ENCODE data around the gene SNX5.

SNX5 gene

GRCh38 chr20:17968366-17969277 lies at the start of gene SNX5, which contains the start of gene MGME1:
Gene SNX5, minus strand, starts transcription at chr20:17968794. Its CDS starts 369 bp downstream, at chr20:17968425.
Gene MGME1, plus strand, starts transcription at chr20:17969018. Its CDS starts 842 bp downstream, at chr20:17969860.
- DNase-seq (ENCODE audit: low read depth) = peak; percentile 92

GRCh38 chr20:18018100-18018499 lies 49.5 kb upstream of the SNX5 start:
- DNase-seq (ENCODE audit: low read depth) = no peak

DNA sequence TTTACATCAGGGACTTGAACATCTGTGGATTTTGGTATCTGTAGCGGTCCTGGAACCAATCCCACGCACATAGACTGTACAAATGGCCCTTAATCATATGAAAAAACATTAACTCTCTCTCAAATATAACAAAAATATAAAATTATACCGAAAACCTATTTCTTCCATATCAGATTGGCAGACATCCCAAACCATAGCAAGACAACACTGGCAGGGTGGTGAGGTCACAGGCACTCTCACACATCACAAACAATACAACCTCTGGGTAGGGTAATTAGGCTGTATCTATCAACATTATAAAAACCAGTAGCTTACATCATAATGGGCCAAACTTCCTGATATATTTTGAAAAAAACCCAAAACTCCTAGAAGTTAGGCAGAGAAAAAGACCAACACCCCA lies 48.2 kb upstream of the SNX5 start:
- DNase-seq (ENCODE audit: low read depth) = no peak

DNA sequence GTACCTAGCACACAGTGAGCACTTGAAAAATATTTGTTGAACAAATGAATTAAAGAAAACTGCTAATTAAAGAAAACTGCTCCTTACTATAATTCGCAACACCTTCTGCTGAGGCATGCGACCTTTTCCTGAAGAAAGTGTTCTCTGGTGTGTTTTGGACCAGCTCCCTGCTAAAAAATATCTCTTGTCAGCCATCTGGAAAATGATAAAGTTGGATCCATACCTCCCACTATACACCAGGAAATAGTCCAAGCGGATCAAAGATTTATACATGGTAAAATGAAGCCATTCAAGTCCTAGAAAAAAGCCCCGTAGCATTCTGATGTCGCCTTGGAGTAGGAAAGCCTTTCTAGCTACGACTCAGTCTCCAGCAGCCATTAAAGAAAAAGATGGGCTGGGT lies 45.8 kb upstream of the SNX5 start:
- DNase-seq (ENCODE audit: low read depth) = no peak

GRCh38 chr20:18012901-18013300 lies 44.3 kb upstream of the SNX5 start:
- DNase-seq (ENCODE audit: low read depth) = no peak

- DNase-seq (ENCODE audit: low read depth) = no peak
These were observed 43.5 kb upstream of the SNX5 start for GRCh38 chr20:18011951-18012645.

- no peak for DNase-seq (ENCODE audit: low read depth)
These were observed 42.9 kb upstream of the SNX5 start for GRCh38 chr20:18011482-18011881.

GRCh38 chr20:18009116-18009515 lies 40.5 kb upstream of the SNX5 start:
- no peak for DNase-seq (ENCODE audit: low read depth)

DNA sequence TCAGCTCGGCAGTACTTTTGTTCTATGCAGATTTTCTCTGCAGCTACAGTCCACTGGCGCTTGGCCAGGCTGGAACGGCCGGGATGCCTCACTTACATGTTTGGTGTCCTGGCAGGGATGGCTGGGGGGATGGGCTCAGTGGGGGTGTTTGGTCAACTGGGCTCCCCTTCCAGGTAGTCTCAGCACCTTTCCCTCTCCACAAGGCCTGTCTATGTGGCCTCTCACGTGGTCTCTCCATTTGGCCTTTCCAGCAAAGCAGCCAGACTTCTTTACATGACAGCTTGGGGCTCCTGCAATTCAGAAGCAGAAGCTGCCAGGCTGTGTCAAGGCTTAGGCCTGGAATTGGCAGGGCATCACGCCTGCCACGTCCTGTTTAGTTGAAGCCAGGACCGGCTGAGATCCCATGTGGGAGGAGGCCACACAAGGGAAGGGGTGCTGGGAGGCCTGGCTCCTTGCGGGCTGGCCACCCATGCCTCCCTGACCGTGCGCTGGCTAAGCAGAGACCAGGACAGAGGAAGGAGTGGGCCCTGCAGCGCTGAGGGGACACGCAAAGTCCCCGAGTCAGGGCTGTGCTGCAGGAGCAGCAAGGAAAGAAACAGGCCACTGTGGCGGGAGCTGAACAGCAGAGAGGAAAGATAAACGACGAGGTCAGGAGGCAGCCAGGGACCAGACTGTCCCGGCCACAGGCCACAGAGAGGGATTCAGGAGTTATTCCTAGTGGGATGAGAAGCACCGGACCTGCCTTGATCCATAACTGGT lies 39.1 kb upstream of the SNX5 start:
- no peak for DNase-seq (ENCODE audit: low read depth)

DNA sequence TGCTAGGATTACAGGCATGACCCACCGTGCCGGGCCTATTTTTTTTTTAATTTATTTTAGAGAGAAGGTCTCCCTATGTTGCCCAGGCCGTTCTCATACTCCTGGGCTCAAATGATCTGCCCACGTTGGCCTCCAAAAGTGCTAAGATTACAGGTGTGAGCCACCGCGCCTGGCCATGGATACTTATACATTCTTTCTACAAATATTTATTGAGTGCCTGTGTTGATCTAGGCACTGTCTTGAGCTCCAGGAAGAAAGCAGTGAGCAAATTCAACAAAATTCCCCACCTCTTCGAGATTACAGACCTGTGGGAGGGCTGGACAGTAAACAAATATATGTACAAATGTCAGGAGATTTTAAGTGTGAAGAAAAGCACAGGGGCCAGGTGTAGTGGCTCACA lies 38.1 kb upstream of the SNX5 start:
- DNase-seq (ENCODE audit: low read depth) = no peak

- no peak for DNase-seq (ENCODE audit: low read depth)
These were observed 37.4 kb upstream of the SNX5 start for GRCh38 chr20:18005990-18006364.

DNA sequence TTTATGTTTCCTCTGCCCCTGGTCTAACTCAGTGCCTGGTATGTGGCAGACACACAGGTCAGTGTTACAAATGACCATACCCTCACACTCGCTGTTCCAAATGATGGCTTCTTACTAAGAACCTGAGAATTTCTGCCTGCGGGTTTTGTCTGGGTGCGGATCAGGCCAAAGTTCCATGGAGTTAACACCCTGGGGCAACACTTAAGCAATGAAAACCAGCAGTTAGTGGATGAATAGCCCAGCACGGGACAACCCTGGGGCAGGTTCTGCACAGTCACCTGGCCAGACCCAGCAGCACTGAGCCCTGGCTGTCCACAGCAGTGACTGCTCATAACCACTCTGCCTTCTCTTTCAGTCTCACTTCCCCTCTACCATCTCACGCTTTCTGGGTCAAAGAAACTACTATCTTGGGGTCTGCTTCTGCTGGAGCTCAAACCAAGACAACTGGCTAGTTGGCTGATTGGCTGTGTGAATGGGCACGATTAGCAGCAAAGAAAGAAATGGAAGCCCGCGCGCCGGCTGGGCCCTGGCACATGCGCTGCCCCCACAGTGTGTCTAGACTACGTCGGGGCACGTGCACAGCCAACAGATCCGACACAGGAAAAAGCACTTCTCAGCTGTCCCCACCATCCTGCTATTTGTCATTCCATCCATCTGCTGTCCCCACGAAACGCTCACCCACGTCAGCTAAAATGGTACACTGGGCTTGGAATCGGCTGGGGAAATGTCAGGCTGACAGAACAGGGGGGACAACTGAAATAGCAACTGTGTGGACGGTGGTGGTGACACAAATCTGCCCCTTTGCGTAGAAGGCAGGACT lies 36.8 kb upstream of the SNX5 start:
- DNase-seq (ENCODE audit: low read depth) = no peak

GRCh38 chr20:18004384-18005031 lies 35.9 kb upstream of the SNX5 start:
- DNase-seq (ENCODE audit: low read depth) = no peak

DNA sequence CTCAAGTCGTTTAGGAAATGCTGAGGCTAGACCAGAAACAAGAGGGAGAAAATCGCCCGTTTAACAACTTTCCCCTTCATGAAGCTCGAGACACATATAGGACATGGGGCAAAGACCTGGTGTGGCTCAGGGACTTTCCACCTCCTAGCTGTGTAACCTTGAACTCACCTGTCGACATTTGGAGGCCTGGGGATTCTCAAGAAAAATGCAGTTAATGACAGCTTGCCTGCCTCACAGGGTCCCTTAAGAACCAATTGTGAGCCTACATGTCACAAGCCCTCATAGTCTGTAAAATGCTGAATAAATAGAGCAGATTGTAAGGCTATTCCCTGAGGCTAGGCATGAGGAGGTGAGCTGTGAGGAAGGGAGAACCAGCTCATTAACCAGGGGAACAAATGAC lies 35.3 kb upstream of the SNX5 start:
- no peak for DNase-seq (ENCODE audit: low read depth)

GRCh38 chr20:18001131-18001921 lies 32.7 kb upstream of the SNX5 start:
- DNase-seq (ENCODE audit: low read depth) = no peak

DNA sequence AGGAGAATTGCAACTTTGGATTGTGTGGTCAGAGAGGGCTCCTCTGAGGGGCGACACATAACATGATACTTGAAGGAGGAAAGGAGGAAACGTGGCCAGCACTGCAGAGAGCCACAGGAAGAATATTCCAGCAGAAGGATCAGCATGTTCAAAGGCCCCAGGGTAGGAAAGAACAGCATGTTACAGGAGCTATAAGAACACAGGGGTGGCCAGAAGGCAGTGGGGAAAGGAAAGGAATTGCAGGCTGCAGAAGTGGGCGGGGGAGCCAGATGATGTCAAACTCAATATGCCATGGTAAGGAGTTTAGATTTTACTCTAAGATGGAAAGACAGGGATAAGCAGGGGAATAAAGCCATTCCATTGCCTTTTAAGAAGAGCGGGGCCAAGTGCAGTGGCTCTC lies 31.0 kb upstream of the SNX5 start:
- DNase-seq (ENCODE audit: low read depth) = no peak

GRCh38 chr20:17998446-17998845 lies 29.9 kb upstream of the SNX5 start:
- no peak for DNase-seq (ENCODE audit: low read depth)

- peak; percentile 42 for DNase-seq (ENCODE audit: low read depth)
These were observed 27.6 kb upstream of the SNX5 start for GRCh38 chr20:17995967-17996819.

DNA sequence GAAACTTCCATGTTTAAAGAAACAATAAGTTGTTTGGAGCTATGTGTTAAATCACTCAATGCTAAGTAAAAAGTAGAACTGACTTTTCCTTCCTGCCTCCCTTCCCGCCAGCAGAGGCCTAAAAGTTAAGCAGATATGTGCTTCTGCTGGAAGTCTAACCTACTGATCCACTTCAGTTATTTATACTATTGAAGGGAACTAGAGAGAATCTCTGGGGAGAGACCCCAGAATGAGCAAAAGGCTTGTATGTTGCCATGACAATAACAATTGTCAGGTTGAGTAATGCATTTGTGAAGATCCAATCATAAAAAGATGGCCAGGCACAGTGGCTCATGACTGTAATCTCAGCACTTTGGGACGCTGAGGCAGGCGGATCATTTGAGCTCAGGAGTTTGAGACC lies 25.0 kb upstream of the SNX5 start:
- DNase-seq (ENCODE audit: low read depth) = no peak

All from HS-5 (cell line).